HepG2 (cell line): ENCODE results near the gene MYOF. TPM values are rescaled to one million over a fixed set of nuclear protein-coding genes. Genes with fewer than 3 reads are reported as not detected.

Experiments
- ATAC-seq: fragments of 200-7000 bp; cut with Tn5 transposase; 3 replicates; pipeline ENCODE4 v1.9.1; 2020; ENCODE audit warnings: mild to moderate bottlenecking, moderate library complexity
- BruUV-seq: library from RNA; stranded (reverse); fragments of 400-500 nt; replicated peaks from 2 replicates; lab custom pipeline; 2021; lab: Mats Ljungman, UMichigan
- CTCF ChIA-PET: fragments of 300-600 bp; formaldehyde crosslinking; extraction: SDS; loops from one replicate; lab custom pipeline; 2021; ENCODE audit warnings: low total read pairs, inconsistent platforms, low intra/inter-chr PET ratio; lab: Yijun Ruan, JAX
- POLR2A ChIA-PET: fragments of 350-600 bp; sonication (Branson Sonifier 250); formaldehyde crosslinking; loops from one replicate; lab custom pipeline; 2020; ENCODE audit warnings: antibody characterized with exemption, inconsistent platforms; lab: Yijun Ruan, JAX
- DNase-seq: peaks from one replicate; pipeline ENCODE4 v3.0.0-alpha.2; 2015; ENCODE audit warnings: low spot score
- FAIRE-seq: peaks from 3 replicates; lab custom pipeline; 2011; peaks lifted over from hg19 to GRCh38; lab: Jason Lieb, UNC
- H2AFZ ChIP-seq: one replicate; pipeline ENCODE4 v1.6.1; 2011; ENCODE audit warnings: low read length, inconsistent platforms
- H3K27ac ChIP-seq: fragments of 300-600 bp; 3 replicates; pipeline ENCODE4 v1.8.0; 2011; ENCODE audit warnings: mixed run types, mild to moderate bottlenecking, mixed read lengths, low read length, inconsistent platforms; ENCODE audit not compliant: insufficient read depth; ENCODE audit errors: extremely low read length
- H3K27me3 ChIP-seq, 2 experiments: fragments of 200-600 bp in 1 of 2; 2 replicates in 1 of 2; 3 replicates in 1 of 2; pipeline versions ENCODE4 v1.6.0 to v1.8.0; 2011; ENCODE audit warnings: low read length in 2 of 2, mild to moderate bottlenecking in 2 of 2, moderate library complexity in 2 of 2, inconsistent platforms in 1 of 2; ENCODE audit not compliant: insufficient read depth in 2 of 2, control insufficient read depth in 1 of 2
- H3K36me3 ChIP-seq, 2 experiments: fragments of 200-600 bp in 1 of 2; replicated peaks in 1 of 2; 2 replicates in 1 of 2; 3 replicates in 1 of 2; pipeline versions ENCODE4 v1.5.1 to v1.8.0; 2011; ENCODE audit warnings: low read length in 2 of 2, inconsistent platforms in 1 of 2; ENCODE audit not compliant: insufficient read depth in 2 of 2, control insufficient read depth in 1 of 2
- H3K4me1 ChIP-seq: 2 replicates; pipeline ENCODE4 v1.5.1; 2012; ENCODE audit warnings: low read length, inconsistent platforms; ENCODE audit not compliant: insufficient read depth
- H3K4me2 ChIP-seq: 2 replicates; pipeline ENCODE4 v1.6.0; 2011; ENCODE audit warnings: low read depth, low read length, inconsistent platforms
- H3K4me3 ChIP-seq, 3 experiments: fragments of 200-600 bp in 1 of 3; sonication (generic), shearing (Covaris generic) in 1 of 3; replicated peaks in 1 of 3; 2 replicates each; pipeline ENCODE4 v1.5.1; 2011 to 2016; ENCODE audit warnings: low read length in 3 of 3, inconsistent platforms in 2 of 3, low read depth in 2 of 3, mild to moderate bottlenecking in 2 of 3, control low read depth in 1 of 3, mixed read lengths in 1 of 3; ENCODE audit not compliant: insufficient read depth in 1 of 3
- H3K79me2 ChIP-seq: one replicate; pipeline ENCODE4 v1.6.1; 2011; ENCODE audit warnings: low read length, inconsistent platforms; ENCODE audit not compliant: insufficient read depth
- H3K9ac ChIP-seq: 2 replicates; pipeline ENCODE4 v1.6.0; 2011; ENCODE audit warnings: mild to moderate bottlenecking, low read depth, low read length, inconsistent platforms; ENCODE audit not compliant: insufficient read depth
- H3K9me3 ChIP-seq: 2 replicates; pipeline ENCODE4 v1.5.1; 2012; ENCODE audit warnings: mild to moderate bottlenecking, low read length
- H4K20me1 ChIP-seq: 2 replicates; pipeline ENCODE4 v1.6.0; 2011; ENCODE audit warnings: inconsistent platforms, mild to moderate bottlenecking, low read length, moderate library complexity; ENCODE audit not compliant: insufficient read depth
- BORCS8-MEF2B ChIP-seq: sonication (generic); formaldehyde crosslinking; IDR thresholded peaks from 2 replicates; pipeline ENCODE4 v1.8.0; 2022; ENCODE audit warnings: mild to moderate bottlenecking, missing genetic modification reagents
- ESRRA ChIP-seq: sonication (generic); formaldehyde crosslinking; IDR thresholded peaks from 2 replicates; pipeline ENCODE4 v1.5.1; 2020; ENCODE audit warnings: mild to moderate bottlenecking, low read depth, missing genetic modification reagents
- ZNF101 ChIP-seq: sonication (generic); formaldehyde crosslinking; IDR thresholded peaks from 2 replicates; pipeline ENCODE4 v1.4.0; 2020; ENCODE audit warnings: mild to moderate bottlenecking, low read depth, missing genetic modification reagents, borderline replicate concordance
- WGBS: methylation state at CpG from one replicate; pipeline ENCODE4 v1.1.6; 2017; ENCODE audit warnings: low lambda C conversion rate; 5-methylcytosine and 5-hydroxymethylcytosine counted together
- in situ Hi-C: cut with HindIII; loops from 2 replicates; pipeline ENCODE4 v1.10.0; 2017; ENCODE audit warnings: low pct_unique_long_range_greater_than_20kb; ENCODE audit not compliant: extremely low pct_ligation_motif_present
- intact Hi-C: fragments of 100-400 bp; cut with micrococcal nuclease; formaldehyde crosslinking; loops from one replicate; pipeline ENCODE4 v1.10.0; 2022; ENCODE audit not compliant: unreplicated experiment
- polyA plus RNA-seq, 8 experiments: library from polyadenylated mRNA; depleted of rRNA in 3 of 8; stranded (reverse) in 7 of 8; unstranded in 1 of 8; fragments of >200 nt; fragmentation: Illumina TruSeq in 4 of 8; extraction: Trizol in 4 of 8; gene quantifications; 2 replicates each; pipeline versions ENCODE4 v1.2.1 to v1.2.3, GENCODE V29; 2011 to 2016; ENCODE audit warnings: low read depth in 4 of 8, missing spikeins in 1 of 8, mixed read lengths in 1 of 8; ENCODE audit not compliant: insufficient read depth in 1 of 8
- total RNA-seq, 5 experiments: library from RNA; depleted of rRNA; stranded (reverse); fragments of >200 nt; fragmentation: Illumina TruSeq; extraction: Trizol; gene quantifications; 2 replicates each; pipeline ENCODE4 v1.2.3, GENCODE V29; 2016; ENCODE audit warnings: low read depth in 1 of 5
- TF ChIP-seq, protein P1 (sequence below): sonication (generic); formaldehyde crosslinking; conservative IDR thresholded peaks from 2 replicates; pipeline ENCODE4 v1.4.0; 2020; ENCODE audit warnings: missing genetic modification reagents
- TF ChIP-seq, protein P2 (sequence below): IDR thresholded peaks from 2 replicates; pipeline ENCODE4 v1.6.1; 2012; ENCODE audit warnings: low read length, improper control_type of control experiment
- TF ChIP-seq, protein P3 (sequence below): sonication (generic); formaldehyde crosslinking; IDR thresholded peaks from 2 replicates; pipeline ENCODE4 v1.4.0; 2020; ENCODE audit warnings: missing genetic modification reagents
- TF ChIP-seq, protein P4 (sequence below): sonication (generic); formaldehyde crosslinking; IDR thresholded peaks from 2 replicates; pipeline ENCODE4 v1.8.0; 2022; ENCODE audit warnings: mild to moderate bottlenecking, missing genetic modification reagents, moderate library complexity
- TF ChIP-seq, protein P5 (sequence below): sonication (generic); formaldehyde crosslinking; IDR thresholded peaks from 2 replicates; pipeline ENCODE4 v1.4.0; 2020; ENCODE audit warnings: missing genetic modification reagents

Gene MYOF
- total and polyA plus RNA-seq, 2 of the 13 experiments (the other 11 are each of a cell fraction or from before 2014, with no cell fraction given) = 0.18 to 0.42 TPM

DNA sequence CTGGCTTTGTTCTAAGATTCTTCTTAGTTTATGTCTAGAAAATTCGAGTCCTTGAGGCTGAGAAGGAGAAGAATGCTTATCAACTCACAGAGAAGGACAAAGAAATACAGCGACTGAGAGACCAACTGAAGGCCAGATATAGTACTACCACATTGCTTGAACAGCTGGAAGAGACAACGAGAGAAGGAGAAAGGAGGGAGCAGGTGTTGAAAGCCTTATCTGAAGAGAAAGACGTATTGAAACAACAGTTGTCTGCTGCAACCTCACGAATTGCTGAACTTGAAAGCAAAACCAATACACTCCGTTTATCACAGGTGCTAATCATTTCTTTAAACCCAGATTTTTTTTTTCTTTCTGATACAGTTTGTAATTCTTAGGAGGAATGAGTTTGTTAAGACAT lies 20.9 kb upstream of the MYOF start:
- no peak overlapping the region for H3K9ac ChIP-seq
- no peak overlapping the region for H3K4me2 ChIP-seq
- H3K27me3 ChIP-seq = no peaks in the 10 kb centered on the region
- peaks cover 1 to 18% of the 10 kb centered on the region in 2 experiments; a peak in 3 of 5 replicates for H3K36me3 ChIP-seq
- H3K27ac ChIP-seq = no peak overlapping the region
- FAIRE-seq = no peak
- TF ChIP-seq, protein P1, sequence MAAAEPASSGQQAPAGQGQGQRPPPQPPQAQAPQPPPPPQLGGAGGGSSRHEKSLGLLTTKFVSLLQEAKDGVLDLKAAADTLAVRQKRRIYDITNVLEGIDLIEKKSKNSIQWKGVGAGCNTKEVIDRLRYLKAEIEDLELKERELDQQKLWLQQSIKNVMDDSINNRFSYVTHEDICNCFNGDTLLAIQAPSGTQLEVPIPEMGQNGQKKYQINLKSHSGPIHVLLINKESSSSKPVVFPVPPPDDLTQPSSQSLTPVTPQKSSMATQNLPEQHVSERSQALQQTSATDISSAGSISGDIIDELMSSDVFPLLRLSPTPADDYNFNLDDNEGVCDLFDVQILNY (CRISPR knock-in tag) = no peak
- TF ChIP-seq ESRRA (CRISPR knock-in tag) = no peak
- TF ChIP-seq ZNF101 (CRISPR knock-in tag) = no peak
- TF ChIP-seq, protein P2, sequence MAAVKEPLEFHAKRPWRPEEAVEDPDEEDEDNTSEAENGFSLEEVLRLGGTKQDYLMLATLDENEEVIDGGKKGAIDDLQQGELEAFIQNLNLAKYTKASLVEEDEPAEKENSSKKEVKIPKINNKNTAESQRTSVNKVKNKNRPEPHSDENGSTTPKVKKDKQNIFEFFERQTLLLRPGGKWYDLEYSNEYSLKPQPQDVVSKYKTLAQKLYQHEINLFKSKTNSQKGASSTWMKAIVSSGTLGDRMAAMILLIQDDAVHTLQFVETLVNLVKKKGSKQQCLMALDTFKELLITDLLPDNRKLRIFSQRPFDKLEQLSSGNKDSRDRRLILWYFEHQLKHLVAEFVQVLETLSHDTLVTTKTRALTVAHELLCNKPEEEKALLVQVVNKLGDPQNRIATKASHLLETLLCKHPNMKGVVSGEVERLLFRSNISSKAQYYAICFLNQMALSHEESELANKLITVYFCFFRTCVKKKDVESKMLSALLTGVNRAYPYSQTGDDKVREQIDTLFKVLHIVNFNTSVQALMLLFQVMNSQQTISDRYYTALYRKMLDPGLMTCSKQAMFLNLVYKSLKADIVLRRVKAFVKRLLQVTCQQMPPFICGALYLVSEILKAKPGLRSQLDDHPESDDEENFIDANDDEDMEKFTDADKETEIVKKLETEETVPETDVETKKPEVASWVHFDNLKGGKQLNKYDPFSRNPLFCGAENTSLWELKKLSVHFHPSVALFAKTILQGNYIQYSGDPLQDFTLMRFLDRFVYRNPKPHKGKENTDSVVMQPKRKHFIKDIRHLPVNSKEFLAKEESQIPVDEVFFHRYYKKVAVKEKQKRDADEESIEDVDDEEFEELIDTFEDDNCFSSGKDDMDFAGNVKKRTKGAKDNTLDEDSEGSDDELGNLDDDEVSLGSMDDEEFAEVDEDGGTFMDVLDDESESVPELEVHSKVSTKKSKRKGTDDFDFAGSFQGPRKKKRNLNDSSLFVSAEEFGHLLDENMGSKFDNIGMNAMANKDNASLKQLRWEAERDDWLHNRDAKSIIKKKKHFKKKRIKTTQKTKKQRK = no peak
- no peak for TF ChIP-seq BORCS8-MEF2B (CRISPR knock-in tag)
- TF ChIP-seq, protein P3, sequence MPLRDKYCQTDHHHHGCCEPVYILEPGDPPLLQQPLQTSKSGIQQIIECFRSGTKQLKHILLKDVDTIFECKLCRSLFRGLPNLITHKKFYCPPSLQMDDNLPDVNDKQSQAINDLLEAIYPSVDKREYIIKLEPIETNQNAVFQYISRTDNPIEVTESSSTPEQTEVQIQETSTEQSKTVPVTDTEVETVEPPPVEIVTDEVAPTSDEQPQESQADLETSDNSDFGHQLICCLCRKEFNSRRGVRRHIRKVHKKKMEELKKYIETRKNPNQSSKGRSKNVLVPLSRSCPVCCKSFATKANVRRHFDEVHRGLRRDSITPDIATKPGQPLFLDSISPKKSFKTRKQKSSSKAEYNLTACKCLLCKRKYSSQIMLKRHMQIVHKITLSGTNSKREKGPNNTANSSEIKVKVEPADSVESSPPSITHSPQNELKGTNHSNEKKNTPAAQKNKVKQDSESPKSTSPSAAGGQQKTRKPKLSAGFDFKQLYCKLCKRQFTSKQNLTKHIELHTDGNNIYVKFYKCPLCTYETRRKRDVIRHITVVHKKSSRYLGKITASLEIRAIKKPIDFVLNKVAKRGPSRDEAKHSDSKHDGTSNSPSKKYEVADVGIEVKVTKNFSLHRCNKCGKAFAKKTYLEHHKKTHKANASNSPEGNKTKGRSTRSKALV = no peak
- TF ChIP-seq, protein P4, sequence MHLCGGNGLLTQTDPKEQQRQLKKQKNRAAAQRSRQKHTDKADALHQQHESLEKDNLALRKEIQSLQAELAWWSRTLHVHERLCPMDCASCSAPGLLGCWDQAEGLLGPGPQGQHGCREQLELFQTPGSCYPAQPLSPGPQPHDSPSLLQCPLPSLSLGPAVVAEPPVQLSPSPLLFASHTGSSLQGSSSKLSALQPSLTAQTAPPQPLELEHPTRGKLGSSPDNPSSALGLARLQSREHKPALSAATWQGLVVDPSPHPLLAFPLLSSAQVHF (CRISPR knock-in tag) = no peak
- TF ChIP-seq, protein P5, sequence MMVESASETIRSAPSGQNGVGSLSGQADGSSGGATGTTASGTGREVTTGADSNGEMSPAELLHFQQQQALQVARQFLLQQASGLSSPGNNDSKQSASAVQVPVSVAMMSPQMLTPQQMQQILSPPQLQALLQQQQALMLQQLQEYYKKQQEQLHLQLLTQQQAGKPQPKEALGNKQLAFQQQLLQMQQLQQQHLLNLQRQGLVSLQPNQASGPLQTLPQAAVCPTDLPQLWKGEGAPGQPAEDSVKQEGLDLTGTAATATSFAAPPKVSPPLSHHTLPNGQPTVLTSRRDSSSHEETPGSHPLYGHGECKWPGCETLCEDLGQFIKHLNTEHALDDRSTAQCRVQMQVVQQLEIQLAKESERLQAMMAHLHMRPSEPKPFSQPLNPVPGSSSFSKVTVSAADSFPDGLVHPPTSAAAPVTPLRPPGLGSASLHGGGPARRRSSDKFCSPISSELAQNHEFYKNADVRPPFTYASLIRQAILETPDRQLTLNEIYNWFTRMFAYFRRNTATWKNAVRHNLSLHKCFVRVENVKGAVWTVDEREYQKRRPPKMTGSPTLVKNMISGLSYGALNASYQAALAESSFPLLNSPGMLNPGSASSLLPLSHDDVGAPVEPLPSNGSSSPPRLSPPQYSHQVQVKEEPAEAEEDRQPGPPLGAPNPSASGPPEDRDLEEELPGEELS = no peak
- TF ChIP-seq, all 625 proteins: peak for 0
- H3K9me3 ChIP-seq = no peaks in the 10 kb centered on the region
- in situ Hi-C loops (no loop called here), intact Hi-C loops (no loop called here)
- H3K4me1 ChIP-seq = peaks cover 6% of the 10 kb centered on the region; the same call in 1 of the 2 replicates
- no peak overlapping the region for H3K4me3 ChIP-seq
- BruUV-seq = no TSS peak
- no peak for DNase-seq
- 91% methylated on average over 6 of the region's 6 CpGs for WGBS
- no peak overlapping the region for H2AFZ ChIP-seq
- CTCF ChIA-PET = no interaction called here
- ATAC-seq = no peak
- H4K20me1 ChIP-seq = no peaks in the 10 kb centered on the region
- peaks cover under 1% of the 10 kb centered on the region for H3K79me2 ChIP-seq
- POLR2A ChIA-PET = no interaction called here
